ENCODE data around the gene WAC.

DNA sequence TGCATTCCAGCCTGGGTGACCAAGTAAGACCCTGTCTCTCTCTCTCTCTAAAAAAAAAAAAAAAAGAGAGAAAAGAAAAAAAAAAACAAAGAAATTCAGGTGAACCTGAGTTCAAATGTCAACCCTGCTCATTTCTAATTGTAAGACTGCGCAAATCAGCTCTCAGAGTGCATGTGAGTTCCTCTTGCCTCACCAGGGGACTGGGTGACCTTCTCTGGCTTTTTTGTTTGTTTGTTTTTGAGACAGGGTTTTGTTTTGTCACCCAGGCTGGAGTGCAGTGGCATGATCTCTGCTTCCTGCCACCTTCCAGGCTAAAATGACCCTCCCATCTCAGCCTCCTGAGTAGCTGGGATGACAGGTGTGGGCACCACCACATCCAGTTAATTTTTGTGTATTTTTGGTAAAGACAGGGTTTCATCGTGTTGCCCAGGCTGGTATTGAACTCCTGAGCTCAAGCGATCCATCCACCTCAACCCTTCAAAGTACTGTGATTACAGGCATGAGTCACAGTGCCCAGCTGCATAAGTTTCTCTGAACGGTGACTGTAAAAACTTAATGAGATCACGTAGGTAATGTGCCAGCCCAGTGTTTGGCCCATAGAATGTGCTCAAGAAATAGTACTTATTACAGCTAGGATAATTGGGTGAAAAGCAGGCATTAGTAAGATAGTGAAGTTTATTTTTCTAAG, 99.1 kb downstream of the WAC start:
- TF ChIP-seq POLR2AphosphoS5 (IDR thresholded peaks at IDR 0.05) (no peak), POLR2A (IDR thresholded peaks at IDR 0.05) (no peak)
- TF ChIP-seq, protein P1, sequence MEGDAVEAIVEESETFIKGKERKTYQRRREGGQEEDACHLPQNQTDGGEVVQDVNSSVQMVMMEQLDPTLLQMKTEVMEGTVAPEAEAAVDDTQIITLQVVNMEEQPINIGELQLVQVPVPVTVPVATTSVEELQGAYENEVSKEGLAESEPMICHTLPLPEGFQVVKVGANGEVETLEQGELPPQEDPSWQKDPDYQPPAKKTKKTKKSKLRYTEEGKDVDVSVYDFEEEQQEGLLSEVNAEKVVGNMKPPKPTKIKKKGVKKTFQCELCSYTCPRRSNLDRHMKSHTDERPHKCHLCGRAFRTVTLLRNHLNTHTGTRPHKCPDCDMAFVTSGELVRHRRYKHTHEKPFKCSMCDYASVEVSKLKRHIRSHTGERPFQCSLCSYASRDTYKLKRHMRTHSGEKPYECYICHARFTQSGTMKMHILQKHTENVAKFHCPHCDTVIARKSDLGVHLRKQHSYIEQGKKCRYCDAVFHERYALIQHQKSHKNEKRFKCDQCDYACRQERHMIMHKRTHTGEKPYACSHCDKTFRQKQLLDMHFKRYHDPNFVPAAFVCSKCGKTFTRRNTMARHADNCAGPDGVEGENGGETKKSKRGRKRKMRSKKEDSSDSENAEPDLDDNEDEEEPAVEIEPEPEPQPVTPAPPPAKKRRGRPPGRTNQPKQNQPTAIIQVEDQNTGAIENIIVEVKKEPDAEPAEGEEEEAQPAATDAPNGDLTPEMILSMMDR (IDR thresholded peaks at IDR 0.05): no peak
